ENCODE measurements around the gene RGS9BP. TPM values are rescaled to one million over a fixed set of nuclear protein-coding genes. Genes with fewer than 3 reads are reported as not detected.

Gene RGS9BP
- total and polyA plus RNA-seq, 2 of the 13 experiments (the other 11 are each of a cell fraction or from before 2014, with no cell fraction given): 0.01 TPM; not detected in 1

DNA sequence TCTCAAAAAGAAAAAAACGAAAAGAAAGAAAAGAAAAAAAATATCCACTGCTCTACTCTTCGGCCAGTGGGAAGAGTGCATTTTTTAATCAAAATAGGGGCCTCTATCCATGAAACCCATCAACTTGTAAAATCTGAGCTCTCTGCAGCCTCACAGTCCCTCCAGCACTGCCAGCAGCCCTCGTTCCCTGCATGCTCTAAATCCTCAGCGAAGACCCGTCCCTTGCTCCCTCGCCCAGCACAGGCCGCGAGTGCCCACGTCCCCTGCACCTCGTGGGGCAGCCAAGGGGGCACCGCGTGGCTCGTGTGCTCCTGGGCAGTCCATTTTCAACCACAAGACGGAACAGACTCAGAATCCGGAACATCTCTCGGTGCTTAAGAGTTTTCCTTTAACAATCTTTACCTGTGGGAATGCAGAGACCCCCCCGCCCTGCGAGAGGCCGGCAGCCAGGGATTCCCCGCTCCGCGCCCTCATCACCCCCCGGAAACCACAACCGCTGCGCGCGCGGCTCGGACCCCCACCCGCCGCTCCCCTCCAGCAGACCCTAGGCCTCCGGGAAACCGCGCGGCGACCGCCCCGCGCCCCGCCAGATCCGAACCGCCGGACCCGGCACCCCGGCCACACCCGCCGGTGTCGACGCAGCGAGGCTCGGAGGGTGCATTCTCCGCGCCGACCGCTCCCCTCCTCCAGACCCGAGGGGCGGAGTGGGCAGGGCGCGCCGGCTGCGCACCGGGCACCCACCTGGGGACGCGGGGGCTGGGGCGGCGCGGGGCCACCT is 1.3 kb upstream of the RGS9BP start (continued):
- TF ChIP-seq NONO (IDR thresholded peaks at IDR 0.05) (no peak), NONO (CRISPR knock-in tag; conservative IDR thresholded peaks at IDR 0.05) (0 out of 2 replicates have a peak, but pooled peaks have one; percentile 6), ZNF878 (CRISPR knock-in tag; IDR thresholded peaks at IDR 0.05) (no peak), ZNF34 (CRISPR knock-in tag; IDR thresholded peaks at IDR 0.05; ENCODE audit: borderline replicate concordance) (no peak), TCF12 (IDR thresholded peaks at IDR 0.05) (no peak), TCF12 (CRISPR knock-in tag; IDR thresholded peaks at IDR 0.05) (0 out of 2 replicates have a peak, but pooled peaks have one; percentile 25), KDM6A (CRISPR knock-in tag; IDR thresholded peaks at IDR 0.05; ENCODE audit: low read depth) (no peak), ZNF121 (CRISPR knock-in tag; IDR thresholded peaks at IDR 0.05) (no peak), ZBTB38 (CRISPR knock-in tag; IDR thresholded peaks at IDR 0.05) (0 out of 2 replicates have a peak, but pooled peaks have one; percentile 35), ARNT2 (CRISPR knock-in tag; IDR thresholded peaks at IDR 0.05; ENCODE audit: low read depth) (no peak), RXRA (CRISPR knock-in tag; IDR thresholded peaks at IDR 0.05) (no peak), ZNF687 (CRISPR knock-in tag; IDR thresholded peaks at IDR 0.05) (peak; percentile 43; the same call in 1 of the 2 replicates), ZFP41 (CRISPR knock-in tag; IDR thresholded peaks at IDR 0.05; ENCODE audit: borderline replicate concordance) (no peak), ZNF841 (CRISPR knock-in tag; IDR thresholded peaks at IDR 0.05; ENCODE audit: borderline replicate concordance) (peak; percentile 37; the same call in 1 of the 2 replicates), HCFC1 (IDR thresholded peaks at IDR 0.05; ENCODE audit: low read depth, low read length) (no peak), ZNF282 (IDR thresholded peaks at IDR 0.05; ENCODE audit: partially characterized antibody) (no peak), PHF5A (CRISPR knock-in tag; IDR thresholded peaks at IDR 0.05; ENCODE audit: low read depth, unreplicated experiment) (no peak)
- TF ChIP-seq, protein P1, sequence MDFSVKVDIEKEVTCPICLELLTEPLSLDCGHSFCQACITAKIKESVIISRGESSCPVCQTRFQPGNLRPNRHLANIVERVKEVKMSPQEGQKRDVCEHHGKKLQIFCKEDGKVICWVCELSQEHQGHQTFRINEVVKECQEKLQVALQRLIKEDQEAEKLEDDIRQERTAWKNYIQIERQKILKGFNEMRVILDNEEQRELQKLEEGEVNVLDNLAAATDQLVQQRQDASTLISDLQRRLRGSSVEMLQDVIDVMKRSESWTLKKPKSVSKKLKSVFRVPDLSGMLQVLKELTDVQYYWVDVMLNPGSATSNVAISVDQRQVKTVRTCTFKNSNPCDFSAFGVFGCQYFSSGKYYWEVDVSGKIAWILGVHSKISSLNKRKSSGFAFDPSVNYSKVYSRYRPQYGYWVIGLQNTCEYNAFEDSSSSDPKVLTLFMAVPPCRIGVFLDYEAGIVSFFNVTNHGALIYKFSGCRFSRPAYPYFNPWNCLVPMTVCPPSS (IDR thresholded peaks at IDR 0.05): no peak
- TF ChIP-seq, protein P2, sequence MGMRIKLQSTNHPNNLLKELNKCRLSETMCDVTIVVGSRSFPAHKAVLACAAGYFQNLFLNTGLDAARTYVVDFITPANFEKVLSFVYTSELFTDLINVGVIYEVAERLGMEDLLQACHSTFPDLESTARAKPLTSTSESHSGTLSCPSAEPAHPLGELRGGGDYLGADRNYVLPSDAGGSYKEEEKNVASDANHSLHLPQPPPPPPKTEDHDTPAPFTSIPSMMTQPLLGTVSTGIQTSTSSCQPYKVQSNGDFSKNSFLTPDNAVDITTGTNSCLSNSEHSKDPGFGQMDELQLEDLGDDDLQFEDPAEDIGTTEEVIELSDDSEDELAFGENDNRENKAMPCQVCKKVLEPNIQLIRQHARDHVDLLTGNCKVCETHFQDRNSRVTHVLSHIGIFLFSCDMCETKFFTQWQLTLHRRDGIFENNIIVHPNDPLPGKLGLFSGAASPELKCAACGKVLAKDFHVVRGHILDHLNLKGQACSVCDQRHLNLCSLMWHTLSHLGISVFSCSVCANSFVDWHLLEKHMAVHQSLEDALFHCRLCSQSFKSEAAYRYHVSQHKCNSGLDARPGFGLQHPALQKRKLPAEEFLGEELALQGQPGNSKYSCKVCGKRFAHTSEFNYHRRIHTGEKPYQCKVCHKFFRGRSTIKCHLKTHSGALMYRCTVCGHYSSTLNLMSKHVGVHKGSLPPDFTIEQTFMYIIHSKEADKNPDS (CRISPR knock-in tag; IDR thresholded peaks at IDR 0.05): no peak
- TF ChIP-seq, protein P3, sequence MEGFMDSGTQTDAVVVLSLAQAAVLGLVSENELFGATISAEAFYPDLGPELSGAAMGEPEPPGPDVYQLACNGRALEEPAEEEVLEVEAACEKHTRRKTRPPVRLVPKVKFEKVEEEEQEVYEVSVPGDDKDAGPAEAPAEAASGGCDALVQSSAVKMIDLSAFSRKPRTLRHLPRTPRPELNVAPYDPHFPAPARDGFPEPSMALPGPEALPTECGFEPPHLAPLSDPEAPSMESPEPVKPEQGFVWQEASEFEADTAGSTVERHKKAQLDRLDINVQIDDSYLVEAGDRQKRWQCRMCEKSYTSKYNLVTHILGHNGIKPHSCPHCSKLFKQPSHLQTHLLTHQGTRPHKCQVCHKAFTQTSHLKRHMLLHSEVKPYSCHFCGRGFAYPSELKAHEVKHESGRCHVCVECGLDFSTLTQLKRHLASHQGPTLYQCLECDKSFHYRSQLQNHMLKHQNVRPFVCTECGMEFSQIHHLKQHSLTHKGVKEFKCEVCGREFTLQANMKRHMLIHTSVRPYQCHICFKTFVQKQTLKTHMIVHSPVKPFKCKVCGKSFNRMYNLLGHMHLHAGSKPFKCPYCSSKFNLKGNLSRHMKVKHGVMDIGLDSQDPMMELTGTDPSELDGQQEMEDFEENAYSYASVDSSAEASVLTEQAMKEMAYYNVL (CRISPR knock-in tag; IDR thresholded peaks at IDR 0.05; ENCODE audit: borderline replicate concordance): no peak

All from HepG2 (cell line).